Adrenal gland (tissue), 5 donors: ENCODE measurements around the gene NDUFAF3.

ENCODE experiments used
- POLR2A ChIP-seq, 2 donors: fragments of 450-650 bp; IDR thresholded peaks; one replicate each; pipeline ENCODE4 v1.6.1; 2017; ENCODE audit warnings: antibody characterized with exemption in 2 of 2, mild to moderate bottlenecking in 2 of 2, moderate library complexity in 1 of 2
- TF ChIP-seq, protein P1 (sequence below), 6 experiments: fragments of 450-650 bp in 4 of 6; fragments of 200-600 bp in 2 of 6; sonication (generic) in 1 of 6; IDR thresholded peaks; 1 replicate in 5 of 6; 2 replicates in 1 of 6; pipeline versions ENCODE4 v1.5.1 to v1.8.0; 2016 to 2021; ENCODE audit warnings: antibody characterized with exemption in 6 of 6, mild to moderate bottlenecking in 2 of 6, moderate library complexity in 1 of 6
- donor health status: DM: no; HTN: no; CAD: no.

DNA sequence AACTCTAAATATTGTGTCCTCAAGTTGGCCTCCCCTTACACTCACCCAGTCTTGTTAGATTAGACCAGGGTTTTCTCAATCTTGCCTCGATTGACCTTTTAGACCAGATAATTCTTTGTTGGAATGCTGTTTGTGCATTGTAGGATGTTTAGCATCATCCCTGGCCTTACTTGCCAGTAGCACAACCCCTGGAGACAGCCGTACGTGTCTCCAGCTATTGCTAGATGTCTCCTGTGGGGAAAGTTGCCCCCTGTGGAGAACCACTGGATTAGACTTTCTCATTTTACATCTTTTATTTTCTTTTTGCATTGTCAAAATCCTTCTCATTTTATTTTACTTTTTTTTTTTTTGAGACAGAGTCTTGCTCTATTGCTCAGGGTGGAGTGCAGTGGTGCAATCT is 12.5 kb upstream of the NDUFAF3 start:
- TF ChIP-seq, protein P1, sequence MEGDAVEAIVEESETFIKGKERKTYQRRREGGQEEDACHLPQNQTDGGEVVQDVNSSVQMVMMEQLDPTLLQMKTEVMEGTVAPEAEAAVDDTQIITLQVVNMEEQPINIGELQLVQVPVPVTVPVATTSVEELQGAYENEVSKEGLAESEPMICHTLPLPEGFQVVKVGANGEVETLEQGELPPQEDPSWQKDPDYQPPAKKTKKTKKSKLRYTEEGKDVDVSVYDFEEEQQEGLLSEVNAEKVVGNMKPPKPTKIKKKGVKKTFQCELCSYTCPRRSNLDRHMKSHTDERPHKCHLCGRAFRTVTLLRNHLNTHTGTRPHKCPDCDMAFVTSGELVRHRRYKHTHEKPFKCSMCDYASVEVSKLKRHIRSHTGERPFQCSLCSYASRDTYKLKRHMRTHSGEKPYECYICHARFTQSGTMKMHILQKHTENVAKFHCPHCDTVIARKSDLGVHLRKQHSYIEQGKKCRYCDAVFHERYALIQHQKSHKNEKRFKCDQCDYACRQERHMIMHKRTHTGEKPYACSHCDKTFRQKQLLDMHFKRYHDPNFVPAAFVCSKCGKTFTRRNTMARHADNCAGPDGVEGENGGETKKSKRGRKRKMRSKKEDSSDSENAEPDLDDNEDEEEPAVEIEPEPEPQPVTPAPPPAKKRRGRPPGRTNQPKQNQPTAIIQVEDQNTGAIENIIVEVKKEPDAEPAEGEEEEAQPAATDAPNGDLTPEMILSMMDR (IDR thresholded peaks at IDR 0.05): no peak
- TF ChIP-seq POLR2A (IDR thresholded peaks at IDR 0.05): no peak
